H9 (cell line): ENCODE data around the gene UBE2G1. TPM values are rescaled to one million over a fixed set of nuclear protein-coding genes. Genes with fewer than 3 reads are reported as not detected.

ENCODE experiments used
- DNase-seq: peaks from one replicate; pipeline ENCODE4 v3.0.0-alpha.2; 2017
- H2AFZ ChIP-seq: one replicate; pipeline ENCODE4 v1.6.1; 2013; ENCODE audit warnings: mild to moderate bottlenecking, low read length, control low read depth, moderate library complexity
- H2AK5ac ChIP-seq: 2 replicates; pipeline ENCODE4 v1.6.1; 2013; ENCODE audit warnings: low read length, control low read depth, mixed read lengths; ENCODE audit not compliant: insufficient read length
- H2BK120ac ChIP-seq: one replicate; pipeline ENCODE4 v1.6.1; 2013; ENCODE audit warnings: low read depth, mild to moderate bottlenecking, low read length, control low read depth, inconsistent platforms; ENCODE audit not compliant: poor library complexity, severe bottlenecking
- H2BK12ac ChIP-seq: 2 replicates; pipeline ENCODE4 v1.6.1; 2013; ENCODE audit warnings: low read length, control low read depth, mixed read lengths, low read depth; ENCODE audit not compliant: insufficient read length
- H2BK15ac ChIP-seq: 2 replicates; pipeline ENCODE4 v1.6.1; 2013; ENCODE audit warnings: low read depth, low read length, control low read depth
- H2BK20ac ChIP-seq: one replicate; pipeline ENCODE4 v1.6.1; 2013; ENCODE audit warnings: low read depth, mild to moderate bottlenecking, low read length, control low read depth, inconsistent platforms; ENCODE audit not compliant: poor library complexity, severe bottlenecking
- H2BK5ac ChIP-seq: 2 replicates; pipeline ENCODE4 v1.6.1; 2013; ENCODE audit warnings: low read length, control low read depth, mixed read lengths; ENCODE audit not compliant: insufficient read length
- H3K14ac ChIP-seq: 2 replicates; pipeline ENCODE4 v1.6.1; 2013; ENCODE audit warnings: low read length, control low read depth; ENCODE audit not compliant: insufficient read depth
- H3K18ac ChIP-seq: 2 replicates; pipeline ENCODE4 v1.6.1; 2013; ENCODE audit warnings: low read depth, mild to moderate bottlenecking, mixed read lengths, low read length, control low read depth; ENCODE audit not compliant: insufficient read length
- H3K23ac ChIP-seq: 2 replicates; pipeline ENCODE4 v1.6.1; 2013; ENCODE audit warnings: low read length, control low read depth, mixed read lengths, low read depth; ENCODE audit not compliant: insufficient read length
- H3K23me2 ChIP-seq: 2 replicates; pipeline ENCODE4 v1.6.1; 2013; ENCODE audit warnings: low read depth, mild to moderate bottlenecking, mixed read lengths, low read length, control low read depth; ENCODE audit not compliant: insufficient read length, poor library complexity, severe bottlenecking
- H3K27ac ChIP-seq: 2 replicates; pipeline ENCODE4 v1.5.1; 2013; ENCODE audit warnings: low read length, control low read depth, mixed read lengths, low read depth; ENCODE audit not compliant: insufficient read length
- H3K27me3 ChIP-seq: 2 replicates; pipeline ENCODE4 v1.6.1; 2013; ENCODE audit warnings: low read length, control low read depth, inconsistent platforms; ENCODE audit not compliant: insufficient read depth
- H3K4ac ChIP-seq: 2 replicates; pipeline ENCODE4 v1.6.1; 2013; ENCODE audit warnings: low read depth, mild to moderate bottlenecking, control low read depth, inconsistent platforms, low read length, moderate library complexity
- H3K4me1 ChIP-seq: 2 replicates; pipeline ENCODE4 v1.6.1; 2013; ENCODE audit warnings: low read length, control low read depth, inconsistent platforms; ENCODE audit not compliant: insufficient read depth
- H3K4me2 ChIP-seq: 2 replicates; pipeline ENCODE4 v1.6.1; 2013; ENCODE audit warnings: low read length, control low read depth, mixed read lengths; ENCODE audit not compliant: insufficient read length, insufficient read depth
- H3K56ac ChIP-seq: 2 replicates; pipeline ENCODE4 v1.6.1; 2013; ENCODE audit warnings: low read depth, mild to moderate bottlenecking, mixed read lengths, low read length, control low read depth; ENCODE audit not compliant: insufficient read length
- H3K79me1 ChIP-seq: 2 replicates; pipeline ENCODE4 v1.6.1; 2013; ENCODE audit warnings: low read depth, mild to moderate bottlenecking, moderate library complexity, low read length, control low read depth, inconsistent platforms; ENCODE audit not compliant: insufficient read depth, poor library complexity, severe bottlenecking
- H3K79me2 ChIP-seq: 2 replicates; pipeline ENCODE4 v1.6.1; 2013; ENCODE audit warnings: low read length, control low read depth, inconsistent platforms; ENCODE audit not compliant: insufficient read depth
- H3K9ac ChIP-seq: 2 replicates; pipeline ENCODE4 v1.6.1; 2013; ENCODE audit warnings: low read length, control low read depth, mixed read lengths; ENCODE audit not compliant: insufficient read length; ENCODE audit errors: extremely low read depth
- H3K9me3 ChIP-seq: one replicate; pipeline ENCODE4 v1.6.1; 2013; ENCODE audit warnings: low read depth, low read length, inconsistent platforms; ENCODE audit not compliant: control insufficient read depth
- H3T11ph ChIP-seq: one replicate; pipeline ENCODE4 v1.6.1; 2013; ENCODE audit warnings: mild to moderate bottlenecking, low read length, control low read depth, inconsistent platforms
- H4K20me1 ChIP-seq: one replicate; pipeline ENCODE4 v1.6.1; 2013; ENCODE audit not compliant: control insufficient read depth, insufficient read length, insufficient read depth
- H4K5ac ChIP-seq: 2 replicates; pipeline ENCODE4 v1.6.1; 2013; ENCODE audit warnings: low read depth, mild to moderate bottlenecking, mixed read lengths, low read length, control low read depth; ENCODE audit not compliant: insufficient read length
- H4K8ac ChIP-seq: replicated peaks from 2 replicates; pipeline ENCODE4 v1.6.1; 2013; ENCODE audit warnings: low read length, control low read depth, mixed read lengths, low read depth; ENCODE audit not compliant: insufficient read length
- H4K91ac ChIP-seq: 2 replicates; pipeline ENCODE4 v1.6.1; 2013; ENCODE audit warnings: low read depth, mild to moderate bottlenecking, moderate library complexity, mixed read lengths, low read length, control low read depth; ENCODE audit not compliant: insufficient read length
- H3K27ac Mint-ChIP-seq, 3 experiments: 2 replicates in 2 of 3; 3 replicates in 1 of 3; pipeline ENCODE4 v1.8.0; 2020 to 2021; ENCODE audit warnings: mixed read lengths in 3 of 3, mild to moderate bottlenecking in 1 of 3, moderate library complexity in 1 of 3
- H3K27me3 Mint-ChIP-seq: 2 replicates; pipeline ENCODE4 v1.8.0; 2021; ENCODE audit warnings: low read depth, mild to moderate bottlenecking, moderate library complexity, mixed read lengths
- H3K36me3 Mint-ChIP-seq, 3 experiments: 2 replicates in 2 of 3; 3 replicates in 1 of 3; pipeline ENCODE4 v1.8.0; 2020 to 2021; ENCODE audit warnings: low read depth in 3 of 3, mixed read lengths in 3 of 3; ENCODE audit not compliant: insufficient read depth in 1 of 3
- H3K4me1 Mint-ChIP-seq, 2 experiments: 2 replicates each; pipeline ENCODE4 v1.8.0; 2020; ENCODE audit warnings: mixed read lengths in 2 of 2
- H3K4me3 Mint-ChIP-seq, 2 experiments: 2 replicates in 1 of 2; 3 replicates in 1 of 2; pipeline ENCODE4 v1.8.0; 2020 to 2021; ENCODE audit warnings: mild to moderate bottlenecking in 2 of 2, mixed read lengths in 2 of 2, moderate library complexity in 1 of 2
- H3K9me3 Mint-ChIP-seq, 2 experiments: 2 replicates in 1 of 2; 3 replicates in 1 of 2; pipeline ENCODE4 v1.8.0; 2020; ENCODE audit warnings: mild to moderate bottlenecking in 2 of 2, mixed read lengths in 2 of 2, moderate library complexity in 1 of 2
- WGBS: extraction: QIAGEN DNeasy Blood & Tissue Kit; methylation state at CpG from one replicate; pipeline ENCODE4 v1.1.7; 2013; ENCODE audit warnings: missing lambda C conversion rate, low lambda C conversion rate, mixed read lengths; ENCODE audit not compliant: insufficient read length; ENCODE audit errors: extremely low coverage; 5-methylcytosine and 5-hydroxymethylcytosine counted together
- total RNA-seq: library from RNA; stranded (reverse); gene quantifications from 2 replicates; pipeline ENCODE4 v1.2.1, GENCODE V29; 2021
- TF ChIP-seq, protein P1 (sequence below): fragments of 200-600 bp; sonication (generic); conservative IDR thresholded peaks from 3 replicates; pipeline ENCODE4 v1.8.0; 2021; ENCODE audit warnings: antibody characterized with exemption, mild to moderate bottlenecking

UBE2G1 gene
- total RNA-seq, 1 experiment from 2014 or later: 188 TPM

DNA sequence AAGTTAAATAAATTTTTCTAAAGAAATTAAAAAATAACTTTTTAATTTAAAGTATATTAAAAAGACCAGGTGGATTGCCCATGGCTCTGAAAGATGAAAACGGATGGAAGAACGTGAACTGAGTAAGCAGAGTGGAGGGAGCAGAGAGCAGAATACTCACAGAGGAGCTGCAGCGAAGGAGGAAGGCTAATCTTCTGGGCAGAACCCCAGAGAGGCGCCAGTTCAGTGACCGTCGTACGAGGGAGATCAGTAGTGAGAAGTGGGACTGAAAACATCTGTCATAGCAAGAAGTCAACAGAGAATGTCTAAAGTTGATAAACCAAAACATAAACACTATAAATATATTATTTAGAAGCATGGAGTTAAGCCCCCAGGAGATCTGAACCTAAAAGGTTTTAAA is 34.9 kb downstream of the UBE2G1 start:
- Histone ChIP-seq H4K5ac (no peak overlapping the region), H3K9ac (no peak overlapping the region), H2BK12ac (no peak overlapping the region), H3K27ac (no peak overlapping the region), H3K4ac (no peak overlapping the region), H2BK5ac (no peak overlapping the region), H3K18ac (no peak overlapping the region), H2AFZ (no peak overlapping the region), H3K79me1 (peaks cover 10% of the 10 kb centered on the region), H3K56ac (no peak overlapping the region), H3K14ac (no peak overlapping the region), H4K20me1 (no peaks in the 10 kb centered on the region), H3T11ph (no peak overlapping the region), H4K91ac (no peak overlapping the region), H3K9me3 (no peaks in the 10 kb centered on the region), H3K27me3 (no peaks in the 10 kb centered on the region), H2BK120ac (no peak overlapping the region), H4K8ac (no peak overlapping the region), H3K23me2 (no peaks in the 10 kb centered on the region), H3K23ac (no peak overlapping the region), H3K79me2 (peaks cover 42% of the 10 kb centered on the region; the same call in 1 of the 2 replicates), H3K4me2 (no peak overlapping the region), H2BK15ac (no peak overlapping the region), H2AK5ac (no peak overlapping the region), H3K4me1 (no peaks in the 10 kb centered on the region; the same call in 1 of the 2 replicates), H2BK20ac (no peak overlapping the region)
- whole genome bisulfite sequencing: no CpG with 5 or more reads among the region's 7 CpGs
- peaks cover 10 to 30% (median 16%) of the 10 kb centered on the region in 3 experiments; a peak in 6 of 7 replicates for H3K36me3 Mint-ChIP-seq
- no peaks in the 10 kb centered on the region for H3K27me3 Mint-ChIP-seq
- H3K9me3 Mint-ChIP-seq: peaks cover 0 to 1% of the 10 kb centered on the region in 2 experiments; a peak in 2 of 5 replicates
- no peak for DNase-seq
- peaks cover 46 to 49% of the 10 kb centered on the region in 2 experiments for H3K4me1 Mint-ChIP-seq
- H3K4me3 Mint-ChIP-seq: no peak overlapping the region
- TF ChIP-seq, protein P1, sequence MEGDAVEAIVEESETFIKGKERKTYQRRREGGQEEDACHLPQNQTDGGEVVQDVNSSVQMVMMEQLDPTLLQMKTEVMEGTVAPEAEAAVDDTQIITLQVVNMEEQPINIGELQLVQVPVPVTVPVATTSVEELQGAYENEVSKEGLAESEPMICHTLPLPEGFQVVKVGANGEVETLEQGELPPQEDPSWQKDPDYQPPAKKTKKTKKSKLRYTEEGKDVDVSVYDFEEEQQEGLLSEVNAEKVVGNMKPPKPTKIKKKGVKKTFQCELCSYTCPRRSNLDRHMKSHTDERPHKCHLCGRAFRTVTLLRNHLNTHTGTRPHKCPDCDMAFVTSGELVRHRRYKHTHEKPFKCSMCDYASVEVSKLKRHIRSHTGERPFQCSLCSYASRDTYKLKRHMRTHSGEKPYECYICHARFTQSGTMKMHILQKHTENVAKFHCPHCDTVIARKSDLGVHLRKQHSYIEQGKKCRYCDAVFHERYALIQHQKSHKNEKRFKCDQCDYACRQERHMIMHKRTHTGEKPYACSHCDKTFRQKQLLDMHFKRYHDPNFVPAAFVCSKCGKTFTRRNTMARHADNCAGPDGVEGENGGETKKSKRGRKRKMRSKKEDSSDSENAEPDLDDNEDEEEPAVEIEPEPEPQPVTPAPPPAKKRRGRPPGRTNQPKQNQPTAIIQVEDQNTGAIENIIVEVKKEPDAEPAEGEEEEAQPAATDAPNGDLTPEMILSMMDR: no peak
- H3K27ac Mint-ChIP-seq: peak overlapping the region in 2 of 3 experiments; percentile 8 to 10; a peak in 1 of 7 replicates
